HG03060 (cell line): ENCODE measurements around the gene CFAP74.
"Not testable (repeated sequence)": the region's sequence is repeated elsewhere in the genome, so short reads cannot be mapped to it uniquely, and the experiment has no call there.

Experiments
- ATAC-seq: cut with Tn5 transposase; IDR thresholded peaks from one replicate; pipeline ENCODE4 v1.9.1; 2021; ENCODE audit warnings: low read depth, moderate number of reproducible peaks; ENCODE audit not compliant: unreplicated experiment

Gene CFAP74

GRCh38 chr1:1989789-1990188 lies 13.8 kb downstream of the CFAP74 start:
- no peak for ATAC-seq

- no peak for ATAC-seq
Observed at GRCh38 chr1:1989102-1989542, 14.5 kb downstream of the CFAP74 start.

- no peak for ATAC-seq
Observed at GRCh38 chr1:1988061-1988945, 15.3 kb downstream of the CFAP74 start.

GRCh38 chr1:1987142-1987510 lies 16.5 kb downstream of the CFAP74 start:
- ATAC-seq, result no peak

DNA sequence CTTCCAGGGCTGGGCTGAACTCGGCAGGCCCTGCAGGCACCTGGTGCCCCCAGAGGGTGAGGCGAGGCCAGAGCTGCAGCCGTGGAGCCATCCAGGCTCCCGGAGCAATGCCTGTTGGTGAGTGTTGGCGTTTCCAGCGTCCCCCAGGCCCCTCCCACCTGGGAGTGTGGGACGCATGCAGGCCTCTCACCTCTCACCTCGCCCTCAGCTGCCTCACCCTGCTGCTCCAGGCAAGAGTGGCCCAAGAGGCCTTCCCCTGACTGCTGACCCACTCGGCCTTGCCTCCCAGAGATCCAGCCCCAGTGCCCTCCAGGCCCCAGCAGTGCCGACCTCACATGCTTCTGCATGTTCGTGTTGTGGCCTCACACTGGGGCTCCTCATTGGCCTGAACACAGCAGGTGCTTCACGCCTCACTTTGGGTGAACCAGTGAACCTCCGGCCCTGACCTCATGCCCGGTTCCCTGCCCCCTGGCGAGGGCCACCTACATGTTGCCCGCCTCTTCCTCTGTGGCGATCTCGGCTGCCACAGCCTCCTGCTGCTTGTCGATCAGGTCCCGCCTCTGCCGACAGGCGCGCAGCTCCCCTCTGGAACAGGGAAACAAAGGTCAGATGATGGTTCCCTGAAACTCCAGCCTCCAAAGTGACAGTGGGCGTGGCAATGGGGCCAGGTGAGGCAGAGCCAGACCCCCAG lies 17.0 kb downstream of the CFAP74 start:
- no peak for ATAC-seq

GRCh38 chr1:1985375-1986050 lies 18.1 kb downstream of the CFAP74 start:
- no peak for ATAC-seq

DNA sequence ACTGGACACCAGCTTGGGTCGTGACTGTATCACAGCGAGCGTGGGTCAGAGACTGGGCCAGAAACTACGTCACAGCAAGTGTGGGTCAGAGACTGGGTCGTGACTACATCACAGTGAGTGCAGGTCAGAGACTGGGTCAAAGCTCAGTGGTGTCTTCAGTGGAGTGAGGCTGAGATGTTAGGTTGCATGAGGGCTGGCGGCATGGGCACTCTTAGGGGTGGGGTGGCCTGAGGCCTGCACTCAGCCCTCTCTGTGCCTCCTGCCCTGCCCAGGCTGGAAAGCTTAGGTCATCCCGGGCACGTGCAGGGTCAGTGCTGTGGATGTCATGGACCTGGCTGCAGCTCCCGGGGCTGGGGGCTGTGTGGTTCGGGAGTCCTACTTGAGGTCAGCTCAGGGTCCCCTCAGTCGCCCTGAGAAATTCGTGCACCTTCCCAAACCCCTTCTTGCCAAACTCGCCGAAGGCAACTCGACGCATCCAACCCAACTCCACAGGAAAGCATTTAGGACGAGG lies 19.0 kb downstream of the CFAP74 start:
- no peak for ATAC-seq

- no peak for ATAC-seq
Observed at GRCh38 chr1:1982379-1983232, 21.0 kb downstream of the CFAP74 start.

GRCh38 chr1:1981631-1982327 lies 21.8 kb downstream of the CFAP74 start:
- ATAC-seq, result not testable (repeated sequence)

DNA sequence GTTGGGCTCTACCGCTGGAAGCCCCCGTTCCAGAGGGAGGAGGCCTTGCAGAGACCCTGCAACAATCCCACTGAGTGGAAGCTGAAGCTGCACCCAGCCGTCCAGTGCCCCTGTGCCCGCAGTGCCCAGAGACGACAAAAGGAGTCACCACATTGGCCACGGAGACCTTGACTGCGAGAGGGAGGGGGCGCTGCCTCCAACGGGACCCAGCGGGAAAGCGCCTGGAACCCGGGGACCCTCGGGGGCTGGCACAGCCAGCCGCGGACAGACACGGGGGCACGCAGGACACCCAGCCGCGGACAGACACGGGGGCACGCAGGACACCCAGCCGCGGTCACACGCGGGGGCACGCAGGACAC lies 22.5 kb downstream of the CFAP74 start:
- no peak for ATAC-seq

DNA sequence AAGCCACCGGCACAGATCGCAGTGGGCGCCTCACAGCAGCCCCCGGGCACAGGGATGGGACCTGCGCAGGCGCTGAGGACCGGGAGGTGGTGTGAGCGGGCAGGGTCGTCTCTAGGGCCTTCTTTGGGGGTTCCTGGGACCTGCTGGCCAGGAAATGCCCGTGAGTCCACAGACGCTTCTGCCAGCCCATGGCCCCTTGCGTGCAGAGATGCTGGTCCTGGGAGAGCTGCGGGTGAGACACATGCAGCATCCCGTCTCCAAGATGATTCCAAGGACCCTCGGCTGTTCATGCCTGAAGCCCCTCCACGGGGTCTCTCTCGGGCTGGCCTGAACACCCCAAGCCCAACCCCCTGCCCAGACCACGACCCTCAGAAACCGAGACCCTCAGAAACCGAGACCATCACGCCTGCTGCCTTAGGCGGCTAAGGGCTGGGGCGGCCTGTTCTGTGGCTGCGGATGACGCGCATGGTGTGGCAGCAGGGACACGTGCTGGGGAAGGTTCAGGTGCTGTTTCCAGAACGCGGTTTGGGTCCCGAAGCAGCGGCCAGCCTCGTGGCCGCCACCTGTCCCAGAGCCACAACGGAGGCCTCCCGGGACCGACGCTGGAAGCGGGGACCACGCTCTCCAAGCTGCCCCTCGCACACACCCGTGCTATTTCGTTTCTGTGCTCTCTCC lies 23.0 kb downstream of the CFAP74 start:
- no peak for ATAC-seq

DNA sequence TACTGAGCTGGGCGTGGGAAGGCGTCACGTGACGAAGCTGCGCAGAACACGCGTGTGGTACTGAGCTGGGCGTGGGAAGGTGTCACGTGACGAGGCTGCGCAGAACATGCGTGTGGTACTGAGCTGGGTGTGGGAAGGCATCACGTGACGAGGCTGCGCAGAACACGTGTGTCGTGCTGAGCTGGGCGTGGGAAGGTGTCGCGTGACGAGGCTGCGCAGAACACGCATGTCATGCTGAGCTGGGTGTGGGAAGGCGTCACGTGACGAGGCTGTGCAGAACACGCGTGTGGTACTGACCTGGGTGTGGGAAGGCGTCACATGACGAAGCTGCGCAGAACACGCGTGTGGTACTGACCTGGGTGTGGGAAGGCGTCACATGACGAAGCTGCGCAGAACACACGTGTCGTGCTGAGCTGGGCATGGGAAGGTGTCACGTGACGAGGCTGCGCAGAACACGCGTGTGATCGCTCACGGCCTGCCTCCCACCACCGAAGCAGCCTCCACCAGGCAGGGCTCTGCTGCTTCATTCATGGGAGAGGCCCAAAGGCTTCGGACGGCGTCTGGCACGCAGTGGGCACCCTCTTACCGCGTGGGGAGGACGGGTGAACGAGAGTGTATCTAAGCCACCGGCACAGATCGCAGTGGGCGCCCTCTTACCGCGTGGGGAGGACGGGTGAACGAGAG lies 24.0 kb downstream of the CFAP74 start:
- ATAC-seq, result no peak

GRCh38 chr1:1978690-1979481 lies 24.7 kb downstream of the CFAP74 start:
- ATAC-seq, result not testable (repeated sequence)

GRCh38 chr1:1978108-1978507 lies 25.5 kb downstream of the CFAP74 start:
- no peak for ATAC-seq

DNA sequence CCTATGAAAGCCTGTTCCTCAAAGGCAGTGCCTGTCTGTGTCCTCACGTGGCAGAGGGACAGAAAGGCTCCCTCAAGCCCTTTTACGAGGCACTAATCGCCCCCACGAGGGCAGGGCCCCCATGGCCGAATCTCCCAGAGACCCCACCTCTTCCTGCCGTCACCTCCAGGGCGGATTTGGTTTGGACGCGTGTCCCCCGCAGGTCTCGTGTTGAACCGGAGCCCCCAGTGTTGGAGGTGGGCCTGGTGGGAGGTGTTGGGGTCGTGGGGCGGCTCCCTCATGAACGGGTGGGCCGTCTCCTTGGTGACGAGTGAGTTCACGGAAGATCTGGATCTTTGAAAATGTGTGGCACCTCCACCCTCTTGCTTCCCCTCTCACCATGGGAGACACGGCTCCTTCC lies 27.6 kb downstream of the CFAP74 start:
- ATAC-seq, result no peak

DNA sequence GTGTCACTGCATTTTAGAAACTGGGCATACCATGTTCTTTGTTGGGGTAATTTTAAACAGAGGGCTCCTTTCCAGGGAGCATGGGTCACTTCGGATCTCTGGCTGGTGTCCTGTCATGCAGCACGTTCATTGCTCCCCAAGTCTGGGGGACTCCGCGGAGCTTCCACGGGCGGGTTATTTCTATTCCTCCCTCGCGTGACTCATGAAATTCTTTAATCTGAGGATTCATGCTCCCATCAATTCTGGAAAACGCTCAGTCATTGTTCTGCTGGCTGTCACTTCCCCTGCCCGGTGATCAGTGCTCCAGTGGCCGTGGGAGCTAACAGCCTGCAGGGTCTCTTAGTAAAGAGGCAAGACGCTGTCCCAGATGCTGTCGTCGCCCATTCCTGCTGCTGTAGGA lies 28.1 kb downstream of the CFAP74 start:
- ATAC-seq, result no peak

DNA sequence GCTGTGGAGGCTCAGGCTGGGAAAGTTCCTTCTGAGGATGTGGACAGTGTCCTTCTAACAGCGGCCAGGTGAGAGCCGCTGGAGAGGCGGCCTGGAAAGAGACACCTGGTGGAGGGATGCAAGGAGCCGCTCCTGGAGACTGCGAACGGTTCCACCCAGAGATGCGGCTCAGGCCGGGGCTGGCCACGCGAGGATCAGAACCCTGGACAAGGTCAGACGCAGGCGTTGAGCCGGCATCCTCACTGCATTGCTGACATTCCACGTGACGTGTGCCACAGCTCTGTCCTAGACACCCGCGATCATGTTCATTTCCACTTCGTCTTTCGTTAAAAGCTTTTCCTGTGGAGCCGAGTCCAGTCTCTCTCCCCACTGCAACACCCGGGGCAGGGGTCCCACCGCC lies 28.8 kb downstream of the CFAP74 start:
- no peak for ATAC-seq
